H1 (cell line): Measurements from ENCODE around the gene PCBP4. TPM values are rescaled to one million over a fixed set of nuclear protein-coding genes. Genes with fewer than 3 reads are reported as not detected.

Experiments
- CTCF ChIA-PET: fragments of 300-600 bp; sonication (Branson Sonifier 250); formaldehyde crosslinking; loops from one replicate; lab custom pipeline; 2021; ENCODE audit not compliant: partially characterized antibody; lab: Charles Lee
- POLR2A ChIA-PET: fragments of 300-600 bp; sonication (Branson Sonifier 250); formaldehyde crosslinking; loops from one replicate; lab custom pipeline; 2021; ENCODE audit warnings: inconsistent platforms; ENCODE audit not compliant: partially characterized antibody; lab: Charles Lee
- DNase-seq, 2 experiments: peaks; one replicate each; pipeline versions ENCODE4 v3.0.0 to v3.0.0-alpha.2; 2010 to 2022; ENCODE audit warnings: low spot score in 2 of 2, low read depth in 1 of 2, mixed read lengths in 1 of 2
- FAIRE-seq: peaks from 2 replicates; lab custom pipeline; 2011; peaks lifted over from hg19 to GRCh38; lab: Jason Lieb, UNC
- H2AFZ ChIP-seq: 2 replicates; pipeline ENCODE4 v1.8.1; 2012; ENCODE audit warnings: low read length, inconsistent platforms
- H2AK5ac ChIP-seq: 2 replicates; pipeline ENCODE4 v1.6.1; 2013; ENCODE audit warnings: low read depth, low read length
- H2BK120ac ChIP-seq: replicated peaks from 2 replicates; pipeline ENCODE3; 2013; ENCODE audit warnings: low read depth, low read length, inconsistent platforms
- H2BK12ac ChIP-seq: 2 replicates; pipeline ENCODE4 v1.6.1; 2013; ENCODE audit warnings: low read depth, low read length
- H2BK15ac ChIP-seq: 2 replicates; pipeline ENCODE4 v1.6.1; 2013; ENCODE audit warnings: low read length
- H2BK20ac ChIP-seq: 2 replicates; pipeline ENCODE4 v1.6.1; 2013; ENCODE audit warnings: low read length
- H2BK5ac ChIP-seq: 2 replicates; pipeline ENCODE4 v1.6.1; 2013; ENCODE audit warnings: low read depth, low read length
- H3K14ac ChIP-seq: 2 replicates; pipeline ENCODE4 v1.6.1; 2013; ENCODE audit warnings: inconsistent platforms; ENCODE audit not compliant: insufficient read length
- H3K18ac ChIP-seq: 2 replicates; pipeline ENCODE4 v1.6.1; 2013; ENCODE audit warnings: low read length; ENCODE audit errors: extremely low read depth
- H3K23ac ChIP-seq: 2 replicates; pipeline ENCODE4 v1.6.1; 2013; ENCODE audit warnings: inconsistent platforms; ENCODE audit not compliant: insufficient read length
- H3K23me2 ChIP-seq: 2 replicates; pipeline ENCODE4 v1.6.1; 2013; ENCODE audit warnings: low read depth, low read length
- H3K27ac ChIP-seq: 2 replicates; pipeline ENCODE4 v1.6.1; 2011; ENCODE audit warnings: low read depth, low read length, inconsistent platforms
- H3K27me3 ChIP-seq, 4 experiments: replicated peaks in 1 of 4; 1 replicate in 1 of 4; 2 replicates in 3 of 4; pipeline versions ENCODE4 v1.6.1 to v1.8.1; 2011 to 2013; ENCODE audit warnings: low read length in 3 of 4, mild to moderate bottlenecking in 3 of 4, inconsistent platforms in 2 of 4, mixed read lengths in 2 of 4, moderate library complexity in 1 of 4; ENCODE audit not compliant: control insufficient read depth in 3 of 4, insufficient read depth in 3 of 4; ENCODE audit errors: extremely low read depth in 1 of 4
- H3K36me3 ChIP-seq, 4 experiments: 2 replicates each; pipeline versions ENCODE4 v1.6.1 to v1.8.1; 2011 to 2013; ENCODE audit warnings: mild to moderate bottlenecking in 4 of 4, low read length in 3 of 4, moderate library complexity in 2 of 4, control low read depth in 1 of 4, inconsistent platforms in 1 of 4; ENCODE audit not compliant: insufficient read depth in 4 of 4, control insufficient read depth in 2 of 4
- H3K4ac ChIP-seq: replicated peaks from 2 replicates; pipeline ENCODE3; 2013; ENCODE audit warnings: low read length, low read depth, mixed read lengths, inconsistent platforms; ENCODE audit not compliant: insufficient read length
- H3K4me1 ChIP-seq, 4 experiments: replicated peaks in 1 of 4; 1 replicate in 1 of 4; 2 replicates in 3 of 4; pipeline versions ENCODE4 v1.6.1 to v1.8.1; 2011 to 2013; ENCODE audit warnings: low read length in 3 of 4, inconsistent platforms in 2 of 4, mixed read lengths in 1 of 4; ENCODE audit not compliant: insufficient read depth in 4 of 4, control insufficient read depth in 3 of 4
- H3K4me2 ChIP-seq, 2 experiments: 2 replicates each; pipeline versions ENCODE4 v1.6.1 to v1.8.1; 2011 to 2013; ENCODE audit warnings: low read depth in 2 of 2, low read length in 2 of 2, control low read depth in 1 of 2, inconsistent platforms in 1 of 2, mild to moderate bottlenecking in 1 of 2; ENCODE audit not compliant: insufficient read depth in 1 of 2
- H3K4me3 ChIP-seq, 4 experiments: fragments of 200-600, 300-600 bp in 1 of 4; sonication (generic), shearing (Covaris generic), sonication (Bioruptor Twin) in 1 of 4; 2 replicates each; pipeline versions ENCODE4 v1.5.1 to v1.8.1; 2011 to 2016; ENCODE audit warnings: low read length in 4 of 4, low read depth in 3 of 4, control low read depth in 2 of 4, inconsistent platforms in 2 of 4, mild to moderate bottlenecking in 2 of 4, mixed read lengths in 1 of 4, moderate library complexity in 1 of 4; ENCODE audit not compliant: insufficient read depth in 2 of 4; ENCODE audit errors: extremely low read depth in 1 of 4
- H3K56ac ChIP-seq: replicated peaks from 2 replicates; pipeline ENCODE3; 2013; ENCODE audit warnings: low read depth, mild to moderate bottlenecking, mixed read lengths, low read length, inconsistent platforms; ENCODE audit not compliant: insufficient read length
- H3K79me1 ChIP-seq: 2 replicates; pipeline ENCODE4 v1.6.1; 2013; ENCODE audit warnings: low read depth, low read length, control low read depth
- H3K79me2 ChIP-seq, 2 experiments: 2 replicates each; pipeline versions ENCODE4 v1.6.1 to v1.8.1; 2012 to 2013; ENCODE audit warnings: low read length in 2 of 2, mild to moderate bottlenecking in 2 of 2, inconsistent platforms in 1 of 2; ENCODE audit not compliant: insufficient read depth in 2 of 2, control insufficient read depth in 1 of 2
- H3K9ac ChIP-seq, 4 experiments: replicated peaks in 1 of 4; 1 replicate in 1 of 4; 2 replicates in 3 of 4; pipeline versions ENCODE4 v1.6.1 to v1.8.1; 2011 to 2013; ENCODE audit warnings: low read depth in 3 of 4, low read length in 3 of 4, control low read depth in 2 of 4, mild to moderate bottlenecking in 2 of 4, moderate library complexity in 2 of 4, inconsistent platforms in 1 of 4; ENCODE audit errors: extremely low read depth in 1 of 4
- H3K9me3 ChIP-seq, 2 experiments: 2 replicates each; pipeline versions ENCODE4 v1.6.1 to v1.8.1; 2012 to 2013; ENCODE audit warnings: mild to moderate bottlenecking in 2 of 2, moderate library complexity in 2 of 2, control low read depth in 1 of 2, inconsistent platforms in 1 of 2, low read depth in 1 of 2, low read length in 1 of 2, mixed read lengths in 1 of 2; ENCODE audit not compliant: insufficient read depth in 2 of 2
- H4K20me1 ChIP-seq, 2 experiments: replicated peaks in 1 of 2; 2 replicates each; pipeline versions ENCODE3 to v1.8.1; 2011 to 2013; ENCODE audit warnings: inconsistent platforms in 2 of 2, low read length in 2 of 2, mild to moderate bottlenecking in 1 of 2; ENCODE audit not compliant: insufficient read depth in 2 of 2, control insufficient read depth in 1 of 2
- H4K5ac ChIP-seq: 2 replicates; pipeline ENCODE4 v1.6.1; 2013; ENCODE audit warnings: low read length, low read depth, mixed read lengths, inconsistent platforms; ENCODE audit not compliant: insufficient read length
- H4K8ac ChIP-seq: 2 replicates; pipeline ENCODE4 v1.8.0; 2013; ENCODE audit warnings: mild to moderate bottlenecking, moderate library complexity, low read length, inconsistent platforms; ENCODE audit not compliant: insufficient read depth; ENCODE audit errors: extremely low read depth
- H4K91ac ChIP-seq: replicated peaks from 2 replicates; pipeline ENCODE3; 2013; ENCODE audit warnings: low read length, mixed read lengths, inconsistent platforms; ENCODE audit not compliant: insufficient read length
- EP300 ChIP-seq, 2 experiments: IDR thresholded peaks; 1 replicate in 1 of 2; 2 replicates in 1 of 2; pipeline ENCODE4 v1.6.1; 2011 to 2012; ENCODE audit warnings: low read depth in 2 of 2, low read length in 2 of 2, mild to moderate bottlenecking in 2 of 2, borderline replicate concordance in 1 of 2, inconsistent platforms in 1 of 2, moderate library complexity in 1 of 2
- HDAC6 ChIP-seq: IDR thresholded peaks from one replicate; pipeline ENCODE4 v1.7.1; 2012; ENCODE audit warnings: low read depth, mild to moderate bottlenecking, inconsistent platforms, low read length, moderate library complexity
- KDM1A ChIP-seq: fragments of 200-600, 300-600 bp; sonication (generic); IDR thresholded peaks from 2 replicates; pipeline ENCODE4 v1.7.1; 2016; ENCODE audit warnings: mild to moderate bottlenecking, low read length, borderline replicate concordance
- NRF1 ChIP-seq: IDR thresholded peaks from 2 replicates; pipeline ENCODE4 v1.6.1; 2011; ENCODE audit warnings: mild to moderate bottlenecking, low read depth, low read length, improper control_type of control experiment
- SAP30 ChIP-seq: fragments of 300-600 bp; sonication (generic); IDR thresholded peaks from 2 replicates; pipeline ENCODE4 v1.7.1; 2012; ENCODE audit warnings: low read length, moderate library complexity, mild to moderate bottlenecking, inconsistent platforms; ENCODE audit not compliant: insufficient read depth, insufficient replicate concordance
- SP4 ChIP-seq: IDR thresholded peaks from 2 replicates; pipeline ENCODE4 v1.6.1; 2012; ENCODE audit warnings: low read length, inconsistent platforms
- SRF ChIP-seq: IDR thresholded peaks from 2 replicates; pipeline ENCODE4 v1.6.1; 2011; ENCODE audit warnings: mild to moderate bottlenecking, low read depth, low read length, moderate library complexity
- TCF12 ChIP-seq: IDR thresholded peaks from 2 replicates; pipeline ENCODE4 v1.6.1; 2011; ENCODE audit warnings: low read depth, mild to moderate bottlenecking, low read length
- TEAD4 ChIP-seq: IDR thresholded peaks from 2 replicates; pipeline ENCODE4 v1.6.1; 2012; ENCODE audit warnings: low read depth, low read length, inconsistent platforms, mixed read lengths
- YY1 ChIP-seq: IDR thresholded peaks from 2 replicates; pipeline ENCODE4 v1.6.1; 2011; ENCODE audit warnings: low read depth, mild to moderate bottlenecking, low read length
- WGBS, 2 experiments: shearing (Covaris generic) in 1 of 2; methylation state at CpG; one replicate each; pipeline versions ENCODE4 v1.1.6 to v1.1.7; 2013 to 2015; ENCODE audit warnings: low lambda C conversion rate in 2 of 2, mixed read lengths in 2 of 2, inconsistent platforms in 1 of 2, low coverage in 1 of 2, missing lambda C conversion rate in 1 of 2; ENCODE audit not compliant: insufficient replicate concordance in 2 of 2, insufficient coverage in 1 of 2, insufficient read length in 1 of 2; ENCODE audit errors: extremely low coverage in 1 of 2, missing lambda C conversion rate in 1 of 2; 5-methylcytosine and 5-hydroxymethylcytosine counted together
- polyA plus RNA-seq, 7 experiments: library from polyadenylated mRNA; depleted of rRNA in 3 of 7; stranded (reverse) in 5 of 7; unstranded in 2 of 7; fragments of >200 nt in 5 of 7; fragments of 200-250 nt in 2 of 7; gene quantifications; 1 replicate in 5 of 7; 2 replicates in 1 of 7; 4 replicates in 1 of 7; pipeline versions ENCODE4 v1.2.1 to v1.2.3, GENCODE V29; 2011 to 2013; ENCODE audit warnings: missing spikeins in 2 of 7, mixed read lengths in 2 of 7
- total RNA-seq: library from RNA; stranded (reverse); fragmentation: NEBNext Ultra II Directional; extraction: Animal tissue kit (Norgen Biotek cat#: 25700); gene quantifications from 2 replicates; pipeline ENCODE4 v1.2.1, GENCODE V29; 2021

The PCBP4 gene
- total and polyA plus RNA-seq, 2 of the 8 experiments (the other 6 are each of a cell fraction or from before 2014, with no cell fraction given), result 16.4 to 34.1 TPM

DNA sequence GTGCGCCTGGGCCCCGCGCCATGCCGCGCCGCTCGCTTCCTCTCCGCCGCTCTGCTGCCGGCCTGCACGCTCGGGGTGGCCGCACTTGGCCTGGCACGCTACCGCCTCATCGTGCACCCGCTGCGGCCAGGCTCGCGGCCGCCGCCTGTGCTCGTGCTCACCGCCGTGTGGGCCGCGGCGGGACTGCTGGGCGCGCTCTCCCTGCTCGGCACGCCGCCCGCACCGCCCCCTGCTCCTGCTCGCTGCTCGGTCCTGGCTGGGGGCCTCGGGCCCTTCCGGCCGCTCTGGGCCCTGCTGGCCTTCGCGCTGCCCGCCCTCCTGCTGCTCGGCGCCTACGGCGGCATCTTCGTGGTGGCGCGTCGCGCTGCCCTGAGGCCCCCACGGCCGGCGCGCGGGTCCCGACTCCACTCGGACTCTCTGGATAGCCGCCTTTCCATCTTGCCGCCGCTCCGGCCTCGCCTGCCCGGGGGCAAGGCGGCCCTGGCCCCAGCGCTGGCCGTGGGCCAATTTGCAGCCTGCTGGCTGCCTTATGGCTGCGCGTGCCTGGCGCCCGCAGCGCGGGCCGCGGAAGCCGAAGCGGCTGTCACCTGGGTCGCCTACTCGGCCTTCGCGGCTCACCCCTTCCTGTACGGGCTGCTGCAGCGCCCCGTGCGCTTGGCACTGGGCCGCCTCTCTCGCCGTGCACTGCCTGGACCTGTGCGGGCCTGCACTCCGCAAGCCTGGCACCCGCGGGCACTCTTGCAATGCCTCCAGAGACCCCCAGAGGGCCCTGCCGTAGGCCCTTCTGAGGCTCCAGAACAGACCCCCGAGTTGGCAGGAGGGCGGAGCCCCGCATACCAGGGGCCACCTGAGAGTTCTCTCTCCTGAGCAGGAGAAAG, 11.1 kb downstream of the PCBP4 start:
- Histone ChIP-seq H4K5ac (no peak overlapping the region), H2BK120ac (no peak overlapping the region), H3K9ac (peak overlapping the region in 2 of 4 experiments; percentile 9 to 14; a peak in 2 of 7 replicates), H2BK5ac (no peak overlapping the region), H3K27me3 (peaks cover 15 to 43% (median 35%) of the 10 kb centered on the region in 4 experiments), H3K14ac (no peak overlapping the region), H3K56ac (no peak overlapping the region), H2AK5ac (no peak overlapping the region), H3K79me2 (no peaks in the 10 kb centered on the region), H3K9me3 (no peaks in the 10 kb centered on the region), H3K4me3 (peak overlapping the region; percentile 13 to 66 (median 48); a peak in 7 of 8 replicates), H3K27ac (no peak overlapping the region), H3K36me3 (no peaks in the 10 kb centered on the region), H4K91ac (peak overlapping the region; percentile 26), H3K4me2 (peak overlapping the region; percentile 59 to 88), H3K79me1 (no peaks in the 10 kb centered on the region), H3K4ac (peak overlapping the region; percentile 34), H3K4me1 (peaks cover 0 to 15% (median 7%) of the 10 kb centered on the region in 4 experiments; a peak in 6 of 7 replicates), H2BK20ac (no peak overlapping the region), H4K20me1 (peaks cover 0 to 2% of the 10 kb centered on the region in 2 experiments), H2BK15ac (no peak overlapping the region), H2AFZ (peak overlapping the region; percentile 92; the same call in 1 of the 2 replicates), H3K23me2 (peaks cover 8% of the 10 kb centered on the region; the same call in 1 of the 2 replicates), H4K8ac (peak overlapping the region; percentile 91), H2BK12ac (peak overlapping the region; percentile 86; the same call in 1 of the 2 replicates), H3K18ac (peak overlapping the region; percentile 71), H3K23ac (no peak overlapping the region)
- ChIA-PET CTCF (interaction anchor here (0.9 to 6.2 kb wide), 10 partner anchors 10 to 35 kb away, joined by 3 to 64 read pairs (median 10); partner anchors contain the start of genes ABHD14A, ABHD14B, ACY1 and PARP3), POLR2A (interaction anchor here (1.1 to 29.3 kb wide), 7 partner anchors 10 to 37 kb away, joined by 3 to 923 read pairs (median 61); partner anchors contain the start of genes ABHD14A, ABHD14B, ACY1 and PARP3)
- 4% methylated on average over 73 of the region's 97 CpGs; no CpG with 5 or more reads in 1 of the 2 experiments for WGBS, 2 experiments
- DNase-seq (peak in 1 of 2 experiments; percentile 89), FAIRE-seq (no peak)
- TF ChIP-seq EP300 (IDR thresholded peaks at IDR 0.05; ENCODE audit: borderline replicate concordance in 1 of 2, low read depth in 2 of 2, low read length in 2 of 2), result 0 out of 3 replicates have a peak, but pooled peaks of 1 of the 2 experiments have one; percentile 18
- no peak for TF ChIP-seq SAP30
- no peak for TF ChIP-seq HDAC6
- TF ChIP-seq SRF, result no peak
- no peak for TF ChIP-seq SP4
- TF ChIP-seq NRF1, result no peak
- 0 out of 2 replicates have a peak, but pooled peaks have one; percentile 8 for TF ChIP-seq KDM1A
- no peak for TF ChIP-seq YY1
- peak; percentile 76 for TF ChIP-seq TEAD4
- no peak for TF ChIP-seq TCF12
